ENCODE data around the gene GLIPR2.

Gene GLIPR2

GRCh38 chr9:36194326-36195000 lies 57.9 kb downstream of the GLIPR2 start:
- DNase-seq (no peak), ATAC-seq (no peak)

- ATAC-seq (no peak), DNase-seq (no peak)
Measured at GRCh38 chr9:36204906-36205547, 68.5 kb downstream of the GLIPR2 start.

GRCh38 chr9:36207016-36207415 lies 70.5 kb downstream of the GLIPR2 start:
- no peak for DNase-seq
- ATAC-seq, result no peak

- DNase-seq (no peak), ATAC-seq (peak; percentile 42)
Measured at GRCh38 chr9:36207546-36208012, 71.0 kb downstream of the GLIPR2 start.

DNA sequence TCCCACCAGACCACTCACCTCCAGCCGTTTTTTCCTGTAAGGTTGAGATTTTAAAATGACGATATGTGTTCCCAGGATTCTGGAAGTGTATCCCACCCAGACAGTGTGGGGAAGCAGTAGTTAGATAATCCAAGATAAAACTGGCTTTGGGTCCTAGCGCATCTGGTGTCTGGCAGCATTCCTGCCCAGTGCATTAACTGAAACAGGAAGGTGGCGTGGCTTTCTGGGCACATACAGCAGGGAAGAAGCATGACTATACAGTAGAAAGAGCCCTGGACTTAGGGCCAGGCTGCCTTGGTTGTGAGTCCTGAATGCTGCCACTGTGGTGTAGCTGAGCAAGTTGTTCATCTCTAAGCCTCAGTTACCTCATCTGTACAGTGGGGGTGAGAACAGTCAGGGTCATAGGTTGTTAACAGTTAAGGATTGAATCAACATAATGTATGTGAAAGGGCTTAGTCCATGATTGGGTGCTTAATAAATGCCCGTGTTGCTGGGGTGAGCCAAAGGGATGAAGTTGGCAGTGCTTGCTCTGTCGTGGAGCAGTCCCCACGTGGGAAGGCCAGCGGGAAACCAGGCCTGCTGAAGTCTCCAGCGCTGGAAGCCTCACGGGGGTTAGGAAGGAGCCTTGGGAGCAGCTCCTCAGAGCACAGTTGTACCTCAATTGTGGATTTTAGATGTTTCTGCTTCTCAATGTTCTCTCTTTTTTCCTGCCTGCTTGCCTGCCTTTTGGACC lies 72.2 kb downstream of the GLIPR2 start:
- ATAC-seq (no peak), DNase-seq (no peak)

- no peak for DNase-seq
- no peak for ATAC-seq
Measured at GRCh38 chr9:36210722-36211121, 74.2 kb downstream of the GLIPR2 start.

DNA sequence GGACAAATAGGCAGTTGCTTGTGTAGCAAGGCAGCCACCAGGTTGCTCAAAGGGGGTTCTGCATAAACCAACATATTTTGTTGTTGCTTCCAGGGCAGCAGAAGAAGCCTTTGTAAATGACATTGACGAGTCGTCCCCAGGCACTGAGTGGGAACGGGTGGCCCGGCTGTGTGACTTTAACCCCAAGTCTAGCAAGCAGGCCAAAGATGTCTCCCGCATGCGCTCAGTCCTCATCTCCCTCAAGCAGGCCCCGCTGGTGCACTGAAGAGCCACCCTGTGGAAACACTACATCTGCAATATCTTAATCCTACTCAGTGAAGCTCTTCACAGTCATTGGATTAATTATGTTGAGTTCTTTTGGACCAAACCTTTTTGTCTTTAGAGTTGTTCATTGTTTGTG lies 75.0 kb downstream of the GLIPR2 start:
- DNase-seq (no peak), ATAC-seq (no peak)

DNA sequence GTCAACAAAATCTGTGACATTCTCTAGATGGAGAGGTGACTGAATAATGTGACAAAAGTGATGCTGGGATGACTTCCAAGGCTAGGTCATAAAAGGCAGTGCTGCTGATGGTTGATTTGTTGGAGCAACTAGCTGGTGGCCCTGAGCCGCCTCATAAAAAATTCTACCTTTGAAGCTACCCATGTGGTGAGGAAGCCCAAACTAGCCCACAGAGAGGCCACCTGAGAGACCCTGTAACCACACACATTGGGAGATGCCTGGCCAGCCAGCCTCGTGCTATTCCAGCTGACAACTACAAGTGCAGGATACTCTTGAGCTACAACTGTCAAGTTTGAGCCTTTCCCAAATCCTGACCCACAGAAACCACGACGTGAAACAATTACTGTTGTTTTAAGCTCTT lies 76.9 kb downstream of the GLIPR2 start:
- no peak for ATAC-seq
- DNase-seq, result no peak
